Panc1 (cell line): ENCODE results near the gene NOX3.

ENCODE experiments used
- POLR2AphosphoS5 ChIP-seq: IDR thresholded peaks from 2 replicates; pipeline ENCODE4 v1.6.1; 2012; ENCODE audit warnings: mild to moderate bottlenecking, low read depth, low read length, moderate library complexity
- SIN3A ChIP-seq: IDR thresholded peaks from 2 replicates; pipeline ENCODE4 v1.6.1; 2012; ENCODE audit warnings: low read depth, mild to moderate bottlenecking, low read length, moderate library complexity, borderline replicate concordance; ENCODE audit not compliant: insufficient read depth
- TCF7L2 ChIP-seq: IDR thresholded peaks from 2 replicates; pipeline ENCODE4 v1.6.1; 2011; ENCODE audit warnings: mild to moderate bottlenecking, low read depth, low read length, inconsistent platforms
- TF ChIP-seq, protein P1 (sequence below): fragments of 450-650 bp; IDR thresholded peaks from 2 replicates; pipeline ENCODE4 v1.5.1; 2017; ENCODE audit warnings: mild to moderate bottlenecking
- TF ChIP-seq, protein P2 (sequence below), 2 experiments: IDR thresholded peaks; 2 replicates each; pipeline ENCODE4 v1.6.1; 2011 to 2012; ENCODE audit warnings: low read depth in 2 of 2, control low read depth in 1 of 2, low read length in 1 of 2, mild to moderate bottlenecking in 1 of 2, moderate library complexity in 1 of 2; ENCODE audit not compliant: insufficient read depth in 1 of 2

DNA sequence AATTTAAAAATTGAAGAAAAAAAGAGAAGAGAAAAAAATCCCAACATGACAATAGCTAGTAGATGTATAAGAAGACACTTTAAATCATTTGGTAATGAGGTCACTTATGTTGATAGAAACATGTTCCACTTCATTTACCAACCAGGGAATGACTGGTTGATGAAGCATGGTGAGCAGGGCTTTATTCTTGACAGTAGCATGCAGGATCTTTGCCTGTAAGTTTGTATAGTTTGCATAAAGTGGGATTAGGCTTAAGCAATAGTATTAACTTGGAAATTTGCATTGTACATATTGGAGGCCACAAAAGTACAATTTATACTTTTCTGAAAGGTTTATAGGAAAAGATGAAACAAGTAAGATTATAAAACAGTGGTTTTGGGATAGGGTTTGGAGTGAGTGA is 67.0 kb downstream of the NOX3 start:
- TF ChIP-seq, protein P1, sequence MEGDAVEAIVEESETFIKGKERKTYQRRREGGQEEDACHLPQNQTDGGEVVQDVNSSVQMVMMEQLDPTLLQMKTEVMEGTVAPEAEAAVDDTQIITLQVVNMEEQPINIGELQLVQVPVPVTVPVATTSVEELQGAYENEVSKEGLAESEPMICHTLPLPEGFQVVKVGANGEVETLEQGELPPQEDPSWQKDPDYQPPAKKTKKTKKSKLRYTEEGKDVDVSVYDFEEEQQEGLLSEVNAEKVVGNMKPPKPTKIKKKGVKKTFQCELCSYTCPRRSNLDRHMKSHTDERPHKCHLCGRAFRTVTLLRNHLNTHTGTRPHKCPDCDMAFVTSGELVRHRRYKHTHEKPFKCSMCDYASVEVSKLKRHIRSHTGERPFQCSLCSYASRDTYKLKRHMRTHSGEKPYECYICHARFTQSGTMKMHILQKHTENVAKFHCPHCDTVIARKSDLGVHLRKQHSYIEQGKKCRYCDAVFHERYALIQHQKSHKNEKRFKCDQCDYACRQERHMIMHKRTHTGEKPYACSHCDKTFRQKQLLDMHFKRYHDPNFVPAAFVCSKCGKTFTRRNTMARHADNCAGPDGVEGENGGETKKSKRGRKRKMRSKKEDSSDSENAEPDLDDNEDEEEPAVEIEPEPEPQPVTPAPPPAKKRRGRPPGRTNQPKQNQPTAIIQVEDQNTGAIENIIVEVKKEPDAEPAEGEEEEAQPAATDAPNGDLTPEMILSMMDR: no peak
- TF ChIP-seq SIN3A: no peak
- TF ChIP-seq, protein P2, sequence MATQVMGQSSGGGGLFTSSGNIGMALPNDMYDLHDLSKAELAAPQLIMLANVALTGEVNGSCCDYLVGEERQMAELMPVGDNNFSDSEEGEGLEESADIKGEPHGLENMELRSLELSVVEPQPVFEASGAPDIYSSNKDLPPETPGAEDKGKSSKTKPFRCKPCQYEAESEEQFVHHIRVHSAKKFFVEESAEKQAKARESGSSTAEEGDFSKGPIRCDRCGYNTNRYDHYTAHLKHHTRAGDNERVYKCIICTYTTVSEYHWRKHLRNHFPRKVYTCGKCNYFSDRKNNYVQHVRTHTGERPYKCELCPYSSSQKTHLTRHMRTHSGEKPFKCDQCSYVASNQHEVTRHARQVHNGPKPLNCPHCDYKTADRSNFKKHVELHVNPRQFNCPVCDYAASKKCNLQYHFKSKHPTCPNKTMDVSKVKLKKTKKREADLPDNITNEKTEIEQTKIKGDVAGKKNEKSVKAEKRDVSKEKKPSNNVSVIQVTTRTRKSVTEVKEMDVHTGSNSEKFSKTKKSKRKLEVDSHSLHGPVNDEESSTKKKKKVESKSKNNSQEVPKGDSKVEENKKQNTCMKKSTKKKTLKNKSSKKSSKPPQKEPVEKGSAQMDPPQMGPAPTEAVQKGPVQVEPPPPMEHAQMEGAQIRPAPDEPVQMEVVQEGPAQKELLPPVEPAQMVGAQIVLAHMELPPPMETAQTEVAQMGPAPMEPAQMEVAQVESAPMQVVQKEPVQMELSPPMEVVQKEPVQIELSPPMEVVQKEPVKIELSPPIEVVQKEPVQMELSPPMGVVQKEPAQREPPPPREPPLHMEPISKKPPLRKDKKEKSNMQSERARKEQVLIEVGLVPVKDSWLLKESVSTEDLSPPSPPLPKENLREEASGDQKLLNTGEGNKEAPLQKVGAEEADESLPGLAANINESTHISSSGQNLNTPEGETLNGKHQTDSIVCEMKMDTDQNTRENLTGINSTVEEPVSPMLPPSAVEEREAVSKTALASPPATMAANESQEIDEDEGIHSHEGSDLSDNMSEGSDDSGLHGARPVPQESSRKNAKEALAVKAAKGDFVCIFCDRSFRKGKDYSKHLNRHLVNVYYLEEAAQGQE (IDR thresholded peaks at IDR 0.05; ENCODE audit: insufficient read depth in 1 of 2, low read depth in 2 of 2, low read length in 1 of 2): no peak
- no peak for TF ChIP-seq POLR2AphosphoS5
- TF ChIP-seq TCF7L2: no peak
